ENCODE measurements around the gene TNFRSF14.
A peak's percentile ranks its signal among the peaks of the same experiment; 100 is the strongest.

The TNFRSF14 gene

GRCh38 chr1:2584686-2585317 is 28.6 kb downstream of the TNFRSF14 start:
- intact Hi-C loops (cut with DNase I), result loop anchor here (10.0 kb wide), 2 partner anchors 60 to 380 kb away; no protein-coding TSS in a partner anchor

DNA sequence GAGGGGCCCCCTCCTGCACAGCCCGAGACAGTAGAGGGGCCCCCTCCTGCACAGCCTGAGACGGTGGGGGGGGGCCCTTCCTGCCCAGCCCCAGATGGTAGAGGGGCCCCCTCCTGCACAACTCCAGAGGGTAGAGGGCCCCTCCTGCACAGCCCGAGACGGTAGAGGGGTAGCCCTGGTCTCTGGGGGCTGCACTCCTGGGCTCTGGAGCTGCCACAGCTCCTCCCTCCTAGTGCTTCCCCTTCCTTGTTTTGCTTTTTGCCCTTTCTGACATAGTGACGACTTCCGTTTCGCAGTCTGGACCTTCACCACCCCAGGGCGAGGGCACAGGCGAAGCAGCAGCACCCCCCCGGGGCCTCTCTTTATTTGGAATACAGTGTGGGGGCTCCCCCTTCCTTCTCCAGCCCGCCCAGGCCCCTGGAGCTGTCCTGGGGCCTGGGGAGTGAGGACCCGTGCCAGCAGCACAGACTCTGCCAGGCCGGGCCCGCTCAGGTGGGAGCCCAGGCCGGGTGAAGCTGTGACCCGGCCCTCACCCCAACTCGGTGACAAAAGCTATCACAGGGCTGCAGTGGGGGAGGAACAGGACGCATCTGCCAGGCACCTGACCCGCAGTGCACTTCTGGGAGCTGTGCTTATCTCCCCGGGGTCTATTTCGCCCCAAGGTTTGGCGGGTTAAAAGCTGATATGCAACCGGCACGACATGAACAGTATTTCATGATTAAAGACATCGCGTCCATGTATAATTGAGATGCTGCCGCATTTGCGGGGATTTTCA is 29.3 kb downstream of the TNFRSF14 start:
- DNase-seq, result peak in 8 of 10 donors; percentile 24 to 92 (median 52)
- intact Hi-C loops (cut with DNase I), result loop anchor here (1.0 to 10.0 kb wide), 6 partner anchors 37 to 381 kb away; partner anchors contain the start of genes MORN1, PANK4, PEX10 and RER1

More at GRCh38 chr1:2584686-2585317, 28.6 kb downstream of the TNFRSF14 start:
- DNase-seq, result peak in 3 of 10 donors; percentile 68 to 83 (median 76)

DNA sequence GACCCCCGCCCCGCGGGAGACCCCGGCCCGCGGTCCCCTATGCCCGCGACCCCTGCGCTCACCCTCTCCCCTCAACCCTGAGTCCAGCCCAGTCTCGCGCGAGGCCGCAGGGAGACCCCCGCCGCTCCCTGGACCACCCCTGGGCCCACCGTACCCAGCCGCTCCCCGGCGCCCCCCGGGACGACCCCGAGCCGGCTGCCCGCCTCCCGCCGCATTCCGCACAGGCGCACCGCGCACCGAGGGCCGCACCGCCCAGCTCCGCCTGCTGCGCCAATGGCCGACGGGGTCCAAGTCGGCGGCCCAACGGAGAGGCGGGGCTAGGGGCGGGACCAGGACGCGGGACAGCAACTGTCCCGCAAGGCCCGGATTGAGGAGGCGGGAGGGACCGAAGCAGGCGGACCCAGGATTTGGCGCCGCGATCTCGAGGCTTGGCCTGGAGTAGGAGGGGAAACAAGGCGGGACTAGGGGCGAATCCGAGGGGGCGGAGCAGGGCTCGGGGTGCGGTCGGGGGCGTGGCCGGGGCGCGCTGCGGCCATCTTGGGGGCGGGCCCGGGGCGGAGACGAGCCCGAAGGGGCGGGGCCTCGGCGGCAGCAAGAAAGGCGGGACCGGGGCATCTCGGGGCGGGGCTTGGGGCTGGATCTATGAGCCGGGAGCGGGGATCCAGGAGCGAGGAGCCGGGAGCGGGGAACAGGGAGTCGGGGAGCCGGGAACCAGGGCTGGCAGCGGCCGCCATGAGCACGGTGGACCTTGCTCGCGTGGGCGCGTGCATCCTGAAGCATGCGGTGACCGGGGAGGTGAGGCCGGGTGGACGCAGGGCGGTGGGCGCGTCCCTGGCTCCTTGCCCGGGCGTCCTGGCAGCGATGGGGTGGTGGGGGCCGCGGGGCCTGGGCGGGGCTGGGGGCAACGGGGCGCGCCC is 30.2 kb downstream of the TNFRSF14 start, which contains the start of gene PRXL2B:
Gene PRXL2B (plus strand): TSS at position 624 of the 917 bp plus-strand sequence. CDS start 109 bp downstream, at position 733.
- DNase-seq, result peak; percentile 98 to 100 (median 99)
- intact Hi-C loops (cut with DNase I), result loop anchor here (1.0 to 10.0 kb wide), 6 partner anchors 38 to 382 kb away; partner anchors contain the start of genes MORN1, PANK4, PEX10 and RER1

DNA sequence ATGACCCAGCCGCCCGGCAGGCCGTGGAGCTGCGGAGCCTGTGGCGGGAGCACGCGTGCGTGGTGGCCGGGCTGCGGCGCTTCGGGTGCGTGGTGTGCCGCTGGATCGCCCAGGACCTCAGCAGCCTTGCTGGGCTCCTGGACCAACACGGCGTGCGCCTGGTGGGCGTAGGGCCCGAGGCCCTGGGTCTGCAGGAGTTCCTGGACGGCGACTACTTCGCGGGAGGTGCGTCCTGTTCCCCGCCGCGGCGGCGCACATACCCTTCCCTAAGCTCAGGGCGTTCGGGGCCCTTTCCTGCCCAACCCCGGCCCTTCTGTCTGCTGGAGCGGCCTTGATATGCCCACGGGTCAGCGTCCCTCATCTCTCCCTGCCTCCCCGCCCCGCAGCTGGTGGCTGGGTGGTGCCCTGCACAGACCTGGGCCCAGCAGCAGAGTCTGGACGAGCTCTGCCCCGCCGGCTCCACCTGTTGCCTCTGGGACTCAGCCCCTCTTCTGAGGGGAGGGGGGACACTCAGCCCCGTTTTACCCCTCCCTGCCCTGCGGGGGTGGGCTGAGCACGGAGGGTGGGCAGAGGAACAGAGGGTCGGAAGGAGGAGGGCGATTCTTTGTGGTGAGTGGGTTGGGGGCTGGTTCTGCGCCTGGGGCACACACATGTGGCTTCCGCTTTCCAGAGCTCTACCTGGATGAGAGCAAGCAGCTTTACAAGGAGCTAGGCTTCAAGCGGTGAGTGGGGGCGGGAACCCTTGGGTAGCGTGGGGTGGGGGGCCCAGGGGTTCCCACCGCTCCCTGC is 31.1 kb downstream of the TNFRSF14 start:
- intact Hi-C loops (cut with DNase I), result loop anchor here (2.0 to 10.0 kb wide), 5 partner anchors 38 to 382 kb away; partner anchors contain the start of genes PANK4 and PEX10
- DNase-seq, result peak in 3 of 10 donors; percentile 80 to 89 (median 86)

DNA sequence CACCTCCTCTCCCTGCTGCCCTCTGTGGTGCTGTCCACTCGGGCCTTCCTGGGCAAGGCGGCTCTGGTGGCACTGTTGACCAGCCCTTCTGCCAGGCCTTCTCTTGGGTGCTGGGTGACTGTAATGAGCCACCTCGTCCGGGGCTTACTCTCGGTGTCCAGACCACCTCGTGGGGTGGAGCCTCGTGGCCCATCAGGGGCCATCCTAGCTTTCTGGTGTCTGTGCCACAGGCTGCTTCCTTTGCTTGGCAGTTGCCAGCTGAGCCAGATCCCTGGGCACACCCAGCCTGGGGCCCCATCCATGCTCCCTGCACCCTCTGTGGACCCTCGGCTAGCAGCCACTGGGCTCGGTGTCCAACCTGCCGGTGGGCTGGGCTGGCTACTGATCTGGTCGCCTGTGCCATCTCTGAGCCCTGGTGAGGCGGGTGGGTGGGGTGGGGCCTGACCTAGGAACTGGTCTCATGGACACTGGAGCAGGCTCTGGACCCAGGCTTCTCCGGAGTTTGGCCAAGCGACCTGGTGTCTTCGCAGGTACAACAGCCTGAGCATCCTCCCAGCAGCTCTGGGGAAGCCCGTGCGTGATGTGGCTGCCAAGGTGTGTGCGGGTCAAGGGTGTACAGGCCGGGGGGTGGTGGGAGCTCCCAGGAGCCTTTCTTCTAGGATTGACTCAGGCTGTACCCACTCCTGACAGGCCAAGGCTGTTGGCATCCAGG is 31.8 kb downstream of the TNFRSF14 start:
- intact Hi-C loops (cut with DNase I), result loop anchor here (2.0 to 10.0 kb wide), 5 partner anchors 39 to 383 kb away; partner anchors contain the start of genes PANK4 and PEX10
- DNase-seq, result peak in 3 of 10 donors; percentile 65 to 82 (median 81)

- DNase-seq, result peak in 3 of 10 donors; percentile 63 to 82 (median 79)
- intact Hi-C loops (cut with DNase I), result loop anchor here (10.0 kb wide), 2 partner anchors 56 to 384 kb away; no protein-coding TSS in a partner anchor
Measured at GRCh38 chr1:2588661-2589430, 32.7 kb downstream of the TNFRSF14 start.

GRCh38 chr1:2589431-2590232 is 33.5 kb downstream of the TNFRSF14 start:
- intact Hi-C loops (cut with DNase I), result loop anchor here (10.0 kb wide), 2 partner anchors 55 to 385 kb away; no protein-coding TSS in a partner anchor
- DNase-seq, result peak in 4 of 10 donors; percentile 22 to 82 (median 69)

- intact Hi-C loops (cut with DNase I), result no loop called here
- peak in 5 of 10 donors; percentile 8 to 85 (median 59) for DNase-seq
Measured at GRCh38 chr1:2590233-2591141, 34.3 kb downstream of the TNFRSF14 start.

GRCh38 chr1:2591233-2591580 is 35.0 kb downstream of the TNFRSF14 start:
- peak in 1 of 10 donors; percentile 31 for DNase-seq

GRCh38 chr1:2591581-2592261 is 35.5 kb downstream of the TNFRSF14 start:
- peak in 4 of 10 donors; percentile 2 to 79 (median 64) for DNase-seq
- intact Hi-C loops (cut with DNase I), result no loop called here

More at GRCh38 chr1:2591233-2591580, 35.0 kb downstream of the TNFRSF14 start:
- intact Hi-C loops (cut with DNase I), result no loop called here

DNA sequence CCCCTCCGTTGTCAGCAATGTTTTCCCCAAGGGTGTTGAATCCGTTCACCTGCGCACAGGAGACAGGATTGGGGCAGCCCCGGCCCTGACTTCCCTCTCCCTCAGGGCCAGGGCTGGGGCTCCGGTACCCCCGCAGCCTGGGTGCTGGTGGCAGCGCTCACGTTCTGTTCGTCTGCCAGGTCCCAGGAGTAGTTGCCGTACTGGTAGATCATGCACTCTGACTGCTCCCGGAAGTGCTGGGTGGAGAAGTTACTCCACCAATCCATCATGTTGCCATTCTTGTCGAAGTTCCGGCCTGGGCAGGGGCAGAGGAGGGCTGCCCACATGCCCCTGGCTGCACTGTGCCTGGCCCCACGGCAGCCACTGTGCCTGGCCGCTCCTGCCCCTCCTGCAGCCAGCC is 36.5 kb downstream of the TNFRSF14 start:
- intact Hi-C loops (cut with DNase I), result no loop called here
- DNase-seq, result peak in 3 of 10 donors; percentile 11 to 68 (median 59)

GRCh38 chr1:2593251-2593878 is 37.2 kb downstream of the TNFRSF14 start:
- DNase-seq, result peak in 3 of 10 donors; percentile 30 to 68 (median 64)
- intact Hi-C loops (cut with DNase I), result no loop called here

DNA sequence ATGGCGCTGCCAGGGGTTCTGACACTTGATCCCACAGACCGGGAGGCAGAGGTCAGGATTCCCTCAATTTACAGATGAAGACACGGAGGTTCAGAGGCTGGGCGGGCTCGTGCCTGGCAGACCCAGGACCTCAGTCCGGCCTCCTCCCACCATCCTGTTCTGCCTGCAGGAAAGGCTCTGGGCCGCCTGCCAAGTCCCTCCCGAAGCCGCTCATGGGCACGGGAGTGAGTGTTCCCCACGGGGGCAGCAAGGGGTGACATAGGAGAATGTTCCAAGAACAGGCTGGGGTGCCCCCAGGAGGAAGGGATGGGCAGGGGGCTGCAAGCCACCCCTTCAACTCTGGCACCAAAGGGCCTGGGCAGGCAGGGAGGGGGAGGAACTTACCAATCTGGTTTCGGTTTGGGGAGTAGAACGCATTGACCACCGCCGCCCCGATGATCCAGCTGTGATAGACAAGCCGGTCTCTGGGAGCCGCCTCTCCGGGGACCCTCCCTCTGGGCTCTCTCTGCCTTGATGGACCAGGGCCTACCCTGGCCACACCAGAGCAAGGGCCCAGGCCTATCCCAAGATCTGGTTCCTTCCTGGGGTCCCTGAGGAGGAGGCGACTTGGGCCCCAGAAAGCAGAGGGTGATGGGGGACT is 38.0 kb downstream of the TNFRSF14 start:
- DNase-seq, result peak in 4 of 10 donors; percentile 25 to 73 (median 63)
- intact Hi-C loops (cut with DNase I), result no loop called here

- DNase-seq, result peak in 2 of 10 donors; percentile 69 to 72
- intact Hi-C loops (cut with DNase I), result no loop called here
Measured at GRCh38 chr1:2594641-2595131, 38.5 kb downstream of the TNFRSF14 start.

Data from posterior cingulate gyrus (tissue), 11 donors.